HG03378 (cell line): ENCODE results near the gene PMM2.
"Not testable (repeated sequence)": the region's sequence is repeated elsewhere in the genome, so short reads cannot be mapped to it uniquely, and the experiment has no call there.

Experiments used
- ATAC-seq: cut with Tn5 transposase; IDR thresholded peaks from one replicate; pipeline ENCODE4 v1.9.1; 2021; ENCODE audit warnings: mild to moderate bottlenecking, moderate library complexity; ENCODE audit not compliant: unreplicated experiment

PMM2 gene

DNA sequence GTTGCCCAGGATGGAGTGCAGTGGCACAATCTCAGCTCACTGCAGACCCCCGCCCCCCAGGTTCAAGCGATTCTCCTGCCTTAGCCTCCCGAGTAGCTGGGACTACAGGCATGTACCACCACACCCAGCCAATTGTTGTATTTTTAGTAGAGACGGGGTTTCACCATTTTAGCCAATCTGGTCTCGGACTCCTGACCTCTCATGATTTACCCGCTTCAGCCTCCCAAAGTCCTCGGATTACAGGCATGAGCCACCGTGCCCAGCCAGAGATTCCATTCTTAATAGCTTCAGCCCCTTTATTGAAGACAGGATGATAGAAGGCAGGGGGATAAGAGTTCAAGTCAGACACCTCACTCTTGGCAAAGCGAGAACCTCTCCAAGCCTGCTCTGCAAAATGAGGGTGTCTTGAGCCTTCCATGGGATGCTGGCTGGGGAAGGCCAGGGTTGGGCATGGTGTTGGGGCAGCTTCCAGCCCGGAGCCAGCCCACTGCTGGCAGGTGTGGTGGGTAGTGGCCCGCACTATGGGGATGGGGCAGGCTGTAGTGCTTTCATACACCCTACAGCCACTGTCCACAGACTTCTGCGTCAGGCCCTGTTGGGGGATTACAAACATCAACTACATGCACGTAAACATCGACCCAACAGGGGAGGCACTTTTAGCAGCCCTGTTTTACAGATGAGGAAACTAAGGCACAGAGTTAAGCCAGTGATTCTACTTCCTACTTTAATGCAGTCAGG lies 67.7 kb downstream of the PMM2 start:
- ATAC-seq, result no peak

DNA sequence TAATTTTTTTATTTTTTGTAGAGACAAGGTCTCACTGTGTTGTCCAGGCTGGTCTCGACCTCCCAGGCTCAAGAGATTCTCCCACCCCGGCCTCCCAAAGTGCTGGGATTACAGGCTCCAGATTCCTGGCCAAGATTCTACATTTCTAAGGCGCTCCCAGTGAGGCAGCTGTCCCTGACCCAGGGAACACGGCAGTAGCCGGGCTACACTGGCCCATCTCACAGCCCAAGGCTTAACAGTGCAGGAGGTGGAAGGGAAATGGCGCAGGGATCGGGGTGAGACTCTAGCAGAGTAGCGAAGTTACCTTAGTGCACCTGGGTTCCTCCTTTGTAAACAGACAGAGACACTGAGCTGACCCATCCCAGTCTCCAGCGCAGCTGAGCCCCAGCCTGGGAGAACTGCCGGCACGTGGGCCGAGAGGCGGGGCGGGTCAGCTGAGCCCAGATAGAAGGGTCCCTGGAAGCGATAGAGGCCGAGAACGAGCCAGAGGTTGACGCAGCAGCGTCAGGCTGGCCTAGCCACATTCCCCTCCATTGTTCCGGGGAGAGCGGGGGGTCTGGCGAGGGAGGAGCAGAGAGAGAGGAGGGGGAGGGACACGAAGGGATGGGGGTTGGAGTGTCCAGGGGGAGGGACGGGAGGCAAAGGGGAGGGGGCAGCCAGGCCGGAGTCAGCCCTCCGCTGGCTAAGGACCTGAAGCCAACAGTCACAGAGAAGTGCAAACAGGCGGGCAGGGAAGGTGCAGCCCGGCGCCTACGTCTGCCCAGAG lies 68.7 kb downstream of the PMM2 start:
- ATAC-seq, result no peak

DNA sequence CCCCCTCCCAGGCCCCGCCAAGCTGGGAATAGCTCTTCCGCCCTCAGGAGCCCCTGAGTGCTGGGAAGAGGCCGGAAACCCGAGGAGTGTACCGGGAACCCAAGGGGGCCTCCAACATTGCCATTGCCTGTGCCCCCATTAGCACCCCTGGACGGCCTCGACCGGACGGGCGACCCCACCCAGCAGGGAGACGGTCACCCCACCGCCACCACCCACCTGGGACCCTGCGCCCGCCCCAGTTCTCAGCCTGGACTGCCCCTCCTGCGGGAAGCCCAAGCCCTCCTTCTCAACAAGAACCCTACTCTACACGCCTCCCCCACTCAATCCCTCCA lies 69.2 kb downstream of the PMM2 start:
- ATAC-seq, result no peak

DNA sequence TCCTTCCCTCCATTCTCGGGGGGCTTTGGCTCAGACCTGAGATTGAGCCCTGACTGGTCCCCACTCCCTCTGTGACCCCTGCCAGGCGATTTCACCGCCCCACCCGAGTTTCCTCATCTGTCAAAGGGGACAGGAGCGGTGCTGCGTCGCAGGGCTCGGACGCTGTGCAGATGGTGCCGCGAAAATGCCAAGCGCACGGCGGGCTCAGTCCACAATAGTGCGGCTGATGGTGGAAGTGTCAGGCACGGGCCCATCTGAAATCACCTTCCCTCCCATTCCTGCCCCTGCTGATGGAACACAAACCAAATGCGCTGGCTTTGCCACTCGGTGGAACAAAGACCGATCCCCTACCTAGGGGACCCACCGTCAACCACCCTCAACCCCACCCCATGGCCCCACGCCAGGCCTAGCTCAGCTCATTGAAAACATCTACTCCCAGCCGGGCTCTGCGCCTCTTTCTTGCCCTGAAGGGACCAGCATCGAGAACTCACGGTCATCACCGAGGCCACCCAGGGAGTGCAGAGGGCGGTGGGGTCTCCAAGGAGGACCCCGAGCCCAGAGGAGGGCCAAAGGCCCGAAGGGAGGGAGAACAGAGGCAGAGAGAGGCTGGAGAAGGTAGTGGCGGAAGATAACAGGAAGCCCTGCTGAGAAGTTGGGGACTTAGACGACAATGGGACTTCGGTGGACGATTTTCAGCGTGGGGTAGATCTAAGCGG lies 69.7 kb downstream of the PMM2 start:
- no peak for ATAC-seq

DNA sequence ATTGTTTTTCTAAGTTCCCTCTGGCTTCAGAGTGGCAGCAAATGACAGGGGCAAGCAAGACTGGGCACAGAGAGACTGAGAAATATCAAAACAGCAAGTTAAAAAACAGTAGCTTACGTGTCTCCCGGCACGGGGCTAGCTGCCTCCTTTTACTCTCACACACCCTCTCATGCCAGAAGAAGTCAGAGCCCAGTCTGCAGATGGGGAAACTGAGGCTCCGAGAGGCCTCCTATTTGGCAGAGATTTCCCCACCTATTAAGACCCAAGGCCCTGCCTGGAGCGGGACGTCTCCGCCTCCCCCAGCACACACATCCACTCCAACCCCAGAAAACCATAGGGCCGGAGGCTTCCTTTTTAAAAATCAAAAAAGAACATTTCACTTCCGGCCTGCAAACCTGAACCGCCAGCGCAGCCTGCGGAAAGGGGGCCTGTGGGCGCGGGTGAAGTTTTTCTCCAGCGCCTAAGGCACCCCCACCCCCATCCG lies 70.3 kb downstream of the PMM2 start:
- no peak for ATAC-seq

DNA sequence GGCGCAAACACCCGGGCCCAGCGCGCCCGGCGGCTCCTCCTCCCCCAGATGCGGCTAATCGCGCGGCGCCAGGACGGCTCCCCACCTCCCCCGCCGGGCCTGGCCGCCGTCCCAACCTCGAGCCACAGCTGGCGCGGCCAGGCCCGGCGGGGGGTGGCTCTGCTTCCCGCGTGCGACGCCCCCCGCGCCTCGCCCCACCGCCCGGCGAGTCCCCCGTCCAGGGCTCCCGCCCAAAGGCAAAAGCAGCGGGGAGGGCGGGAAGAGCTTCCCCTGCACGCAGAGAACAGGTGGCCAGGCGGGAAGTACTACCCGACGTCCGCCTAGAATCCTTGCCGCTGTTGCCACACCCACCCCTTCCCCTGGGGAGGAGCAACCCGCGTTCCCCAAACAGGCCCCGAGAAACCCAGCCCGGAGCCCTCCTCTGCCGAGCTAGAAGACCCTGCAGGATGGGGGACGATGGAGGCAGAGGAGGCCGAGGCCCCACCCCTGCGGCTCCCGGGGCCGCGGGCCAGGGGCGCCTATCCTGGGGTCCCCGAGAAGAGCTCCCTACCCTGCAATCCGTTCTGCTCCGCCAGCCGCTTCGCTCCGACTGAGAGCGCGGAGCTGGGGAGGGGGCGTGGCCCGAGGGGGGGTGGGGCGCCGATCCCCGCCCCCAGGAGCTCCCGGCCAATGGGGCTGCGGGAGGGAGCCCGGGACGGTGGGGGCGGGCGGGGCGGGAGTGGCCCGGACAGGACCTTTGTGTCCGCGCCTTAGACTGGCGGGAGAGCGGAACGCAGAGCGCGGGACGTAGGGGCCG lies 71.0 kb downstream of the PMM2 start, which contains the start of gene CARHSP1:
TSS of gene CARHSP1 (minus strand) at position 591 of the 796 bp plus-strand sequence. CDS start 9,678 bp downstream, outside the sequence.
- peak; percentile 65 for ATAC-seq

DNA sequence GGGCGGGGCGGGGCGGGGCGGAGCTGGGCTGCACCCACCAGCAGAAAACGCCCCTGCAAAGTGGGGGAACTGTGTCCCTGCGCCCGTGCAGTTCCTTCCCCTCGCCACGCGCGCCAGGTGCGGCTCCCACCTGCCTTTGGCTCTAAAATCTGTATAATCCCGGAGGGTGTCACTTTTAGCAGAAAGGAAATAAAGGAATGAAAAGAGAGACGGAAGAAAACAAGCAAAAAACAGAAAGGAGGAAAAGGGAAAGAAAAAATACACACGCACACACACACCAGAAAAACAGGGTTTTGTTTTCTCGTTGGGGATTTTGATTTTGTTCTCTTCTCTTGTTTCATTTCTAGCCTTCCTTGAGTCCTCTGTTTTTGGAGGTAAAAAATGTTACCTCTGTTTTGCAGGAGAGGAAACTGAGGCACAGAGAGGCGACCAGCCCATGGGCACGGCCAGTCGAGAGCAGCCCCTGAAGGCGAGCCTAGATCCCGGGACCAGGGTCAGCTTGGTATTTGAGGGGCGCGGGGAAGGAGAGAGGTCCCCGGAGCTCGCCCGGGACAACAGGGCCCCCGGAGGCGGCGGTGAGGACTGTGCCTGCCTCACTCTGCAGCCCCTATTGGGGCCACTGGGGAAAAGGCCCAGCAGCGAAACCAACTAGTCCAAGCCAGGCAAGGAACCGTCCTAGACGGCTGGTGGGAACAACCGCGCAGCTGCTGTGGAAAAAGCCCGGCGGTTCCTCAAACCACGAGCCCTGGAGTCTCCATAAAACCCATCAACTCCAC lies 71.8 kb downstream of the PMM2 start:
- ATAC-seq, result no peak

DNA sequence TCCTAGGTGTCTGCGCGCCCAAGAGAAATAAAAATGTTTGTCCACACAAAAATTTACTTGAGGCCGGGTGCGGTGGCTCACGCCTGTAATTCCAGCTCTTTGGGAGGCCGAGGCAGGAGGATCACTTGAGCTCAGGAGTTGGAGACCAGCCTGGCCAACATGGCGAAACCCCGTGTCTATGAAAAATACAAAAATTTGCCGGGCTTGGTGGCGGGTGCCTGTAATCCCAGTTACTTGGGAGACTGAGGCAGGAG lies 72.3 kb downstream of the PMM2 start:
- ATAC-seq, result not testable (repeated sequence)

DNA sequence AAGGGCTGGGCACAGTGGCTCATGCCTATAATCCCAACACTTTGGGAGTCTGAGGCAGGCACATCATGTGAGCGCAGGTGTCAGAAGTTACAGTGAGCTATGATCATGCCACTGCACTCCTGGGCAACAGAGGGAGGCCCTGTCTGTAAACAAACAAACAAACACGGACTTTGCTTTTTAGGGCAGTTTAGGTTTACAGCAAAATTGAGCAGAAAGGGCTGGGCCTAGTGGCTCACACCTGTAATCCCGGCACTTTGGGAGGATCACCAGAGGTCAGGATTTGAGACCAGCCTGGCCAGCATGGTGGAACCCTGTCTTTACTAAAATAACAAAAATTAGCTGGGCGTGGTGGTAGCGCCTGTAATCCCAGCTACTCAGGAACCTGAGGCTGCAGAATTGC lies 74.4 kb downstream of the PMM2 start:
- ATAC-seq, result no peak

DNA sequence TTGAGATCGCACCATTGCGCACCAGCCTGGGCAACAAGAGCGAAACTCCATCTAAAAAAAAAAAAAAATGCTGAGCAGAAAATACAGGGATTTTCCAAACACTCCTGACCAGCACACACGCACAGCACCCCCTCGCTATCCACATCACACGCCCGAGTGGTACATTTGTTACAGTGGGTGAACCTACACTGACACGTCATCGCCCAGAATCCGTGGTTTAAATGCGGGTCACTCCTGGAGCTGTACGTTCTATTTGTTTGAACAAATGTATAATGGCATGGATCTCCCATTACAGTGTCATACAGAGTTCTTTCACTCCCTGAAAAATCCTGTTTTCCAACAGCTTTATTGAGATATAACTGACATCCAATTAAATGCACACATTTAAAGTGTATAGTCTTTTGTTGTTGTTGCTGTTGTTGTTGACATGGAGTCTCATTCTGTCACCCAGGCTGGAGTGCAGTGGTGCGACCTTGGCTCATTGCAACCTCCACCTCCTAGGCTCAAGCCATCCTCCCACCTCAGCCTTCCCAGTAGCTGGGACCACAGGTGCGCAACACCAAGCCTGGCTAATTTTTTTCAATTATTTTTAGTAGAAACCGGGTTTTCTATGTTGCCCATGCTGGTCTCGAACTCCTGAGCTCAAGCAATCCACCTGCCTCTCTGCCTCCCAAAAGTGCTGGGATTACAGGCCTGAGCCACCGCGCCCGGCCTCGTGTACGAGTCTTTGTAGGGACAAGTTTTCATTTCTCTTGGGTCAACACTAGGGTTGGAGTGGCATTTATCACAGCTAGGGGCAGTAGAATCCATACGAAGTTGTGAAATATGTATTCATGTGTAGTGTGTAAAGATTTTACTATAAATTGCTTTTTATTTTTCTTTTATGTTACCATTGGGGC lies 75.6 kb downstream of the PMM2 start:
- no peak for ATAC-seq

DNA sequence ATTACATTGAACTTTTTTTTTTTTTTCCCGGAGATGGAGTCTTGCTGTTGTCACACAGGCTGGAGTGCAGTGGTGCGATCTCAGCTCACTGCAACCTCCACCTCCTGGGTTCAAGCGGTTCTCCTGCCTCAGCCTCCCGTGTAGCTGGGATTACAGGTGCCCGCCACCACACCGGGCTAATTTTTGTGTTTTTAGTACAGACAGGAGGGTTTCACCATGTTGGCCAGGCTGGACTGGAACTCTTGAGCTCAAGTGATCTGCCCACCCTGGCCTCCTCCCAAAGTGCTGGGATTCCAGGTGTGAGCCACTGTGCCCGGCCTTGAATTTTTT lies 76.2 kb downstream of the PMM2 start:
- not testable (repeated sequence) for ATAC-seq

DNA sequence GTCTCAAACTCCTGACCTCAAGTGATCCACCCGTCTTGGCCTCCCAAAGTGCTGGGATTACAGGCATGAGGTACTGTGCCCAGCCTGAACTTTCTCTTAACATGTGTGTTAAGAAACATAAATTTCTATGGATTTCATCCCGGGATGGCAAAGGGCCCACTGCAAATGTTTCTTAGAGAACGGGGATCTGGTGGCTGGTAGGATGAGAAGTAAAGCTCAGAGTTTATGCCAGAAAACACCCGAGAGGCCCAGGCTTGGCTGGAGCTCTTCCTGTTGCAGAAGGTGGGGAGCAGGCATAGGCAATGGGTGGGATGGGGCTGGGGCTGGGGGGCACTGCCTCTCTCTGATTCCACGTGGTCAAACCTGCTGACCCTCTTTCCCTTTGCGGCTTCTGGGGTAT lies 76.7 kb downstream of the PMM2 start:
- no peak for ATAC-seq

DNA sequence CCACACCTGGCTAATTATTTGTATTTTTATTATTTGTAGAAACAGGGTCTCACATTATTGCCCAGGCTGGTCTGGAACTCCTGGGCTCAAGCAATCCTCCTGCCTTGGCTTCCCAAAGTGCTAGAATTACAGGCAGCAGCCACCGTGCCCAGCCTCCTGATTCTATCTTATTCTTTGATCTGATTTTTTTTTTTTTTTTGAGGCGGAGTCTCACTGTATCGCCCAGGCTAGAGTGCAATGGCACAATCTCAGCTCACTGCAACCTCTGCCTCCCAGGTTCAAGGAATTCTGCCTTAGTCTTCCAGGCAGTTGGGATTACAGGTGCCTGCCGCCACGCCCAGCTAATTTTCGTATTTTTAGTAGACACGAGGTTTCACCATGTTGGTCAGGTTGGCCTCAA lies 77.7 kb downstream of the PMM2 start:
- not testable (repeated sequence) for ATAC-seq

DNA sequence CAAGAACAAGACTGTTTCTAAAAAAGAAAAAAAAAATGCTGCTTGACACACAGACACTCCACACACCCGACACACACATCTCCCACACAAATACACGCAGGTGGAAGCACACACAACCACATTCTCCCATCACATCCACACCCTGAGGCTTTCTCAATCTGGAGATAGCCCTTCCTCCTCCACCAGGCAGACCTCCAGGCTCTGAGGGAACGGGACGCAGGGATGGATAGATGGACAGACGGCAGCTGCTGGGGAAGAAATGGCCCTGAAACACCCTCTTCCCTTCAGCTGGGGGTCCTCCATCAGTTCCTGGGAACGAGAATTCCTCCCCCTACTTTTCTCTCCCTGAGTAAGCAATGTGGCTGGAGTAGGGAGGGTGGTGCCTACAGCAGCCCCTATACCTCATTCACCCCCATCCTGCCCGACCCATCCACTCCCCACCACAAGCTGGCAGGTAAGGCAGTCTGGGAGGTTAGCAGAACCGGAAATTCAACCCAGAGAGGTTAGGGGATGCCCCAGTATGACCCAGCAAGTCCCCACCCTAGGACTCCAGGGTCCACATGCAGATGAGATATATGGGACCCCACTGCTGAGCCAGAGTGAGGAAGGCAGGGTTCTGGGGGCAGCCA lies 80.4 kb downstream of the PMM2 start:
- ATAC-seq, result no peak

DNA sequence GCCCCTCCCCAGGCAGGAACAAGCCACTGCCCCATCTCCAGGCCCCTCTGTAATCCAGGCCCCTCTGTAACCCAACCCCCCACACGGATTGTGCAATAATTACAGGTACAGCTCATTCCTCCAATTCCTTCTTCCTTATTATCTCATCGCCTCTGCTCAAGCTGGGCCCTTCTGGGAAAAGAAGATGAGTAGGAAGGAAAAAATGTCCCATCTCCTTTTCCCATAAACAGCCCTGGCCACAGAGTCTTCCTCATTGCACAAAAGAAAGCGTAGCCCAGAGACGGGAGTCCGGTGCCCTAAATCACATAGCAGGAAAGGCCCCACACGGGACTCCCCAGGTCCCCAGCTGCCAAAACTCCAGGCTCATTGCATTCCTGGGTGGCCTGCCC lies 80.9 kb downstream of the PMM2 start:
- ATAC-seq, result no peak

DNA sequence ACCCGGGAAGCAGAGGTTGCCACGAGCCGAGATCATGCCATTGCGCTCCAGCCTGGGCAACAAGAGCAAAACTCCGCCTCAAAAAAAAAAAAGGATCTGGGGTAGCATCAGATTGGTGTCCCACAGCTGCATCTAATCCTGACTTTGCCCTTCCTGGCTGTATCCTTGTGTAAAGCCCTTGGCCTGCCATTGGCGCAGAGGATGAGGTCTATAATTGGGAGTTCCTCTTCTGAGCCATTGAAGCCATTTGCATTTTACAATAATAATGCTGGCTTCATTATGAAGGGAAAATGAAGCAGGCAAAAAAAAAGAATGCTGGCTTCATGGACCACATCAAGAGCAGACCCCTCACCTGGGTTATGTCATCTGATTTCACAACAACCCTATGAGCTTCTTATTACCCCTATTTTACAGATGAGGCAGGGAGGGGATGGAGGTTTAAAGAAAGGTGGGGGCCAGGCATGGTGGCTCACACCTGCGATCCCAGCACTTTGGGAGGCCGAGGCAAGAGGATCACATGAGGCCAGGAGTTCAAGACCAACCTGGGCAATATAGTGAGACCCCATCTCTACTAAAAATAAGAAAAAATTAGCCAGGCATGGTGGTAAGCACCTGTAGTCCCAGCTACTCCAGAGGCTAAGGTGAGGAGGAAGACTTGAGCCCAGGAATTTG lies 83.3 kb downstream of the PMM2 start:
- no peak for ATAC-seq

DNA sequence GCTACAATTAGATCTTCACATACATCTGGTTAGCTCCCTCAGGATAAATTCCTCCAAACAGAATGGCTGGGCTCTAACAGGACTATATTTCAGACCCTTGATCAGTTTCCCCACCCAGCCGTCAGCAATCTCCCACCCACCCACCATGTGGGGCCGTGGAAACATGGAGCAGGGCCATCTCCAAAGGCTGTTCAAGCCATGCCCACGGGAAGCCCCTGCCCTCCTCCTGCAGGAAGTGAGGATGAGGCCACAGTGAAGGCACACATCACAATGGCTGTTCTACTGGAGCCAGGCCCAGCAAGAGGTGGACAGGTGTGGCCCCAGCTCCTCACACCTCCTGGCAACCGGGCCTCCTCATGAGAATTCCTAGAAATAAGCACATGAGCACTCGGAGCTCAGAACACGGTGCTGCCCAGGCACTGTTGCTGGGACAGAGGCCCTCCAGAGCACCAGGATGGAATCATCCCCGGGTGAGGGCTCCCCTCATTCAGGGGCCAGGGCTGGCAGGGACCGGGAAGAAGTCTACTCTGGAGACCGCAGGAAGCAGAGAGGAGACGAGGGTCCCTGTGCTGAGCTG lies 84.5 kb downstream of the PMM2 start, which contains the start of gene LITAFD:
TSS of gene LITAFD (plus strand) at position 311 of the 577 bp plus-strand sequence. CDS start 2,005 bp downstream, outside the sequence.
- ATAC-seq, result no peak
